Central memory CD8-positive, alpha-beta T cell (primary cell): Measurements from ENCODE around the gene RALGDS.
"Not testable (repeated sequence)": the region's sequence is repeated elsewhere in the genome, so short reads cannot be mapped to it uniquely, and the experiment has no call there.

Experiments used
- ATAC-seq: fragments of 150-1000 bp; cut with Tn5 transposase; replicated peaks from 2 replicates; pipeline ENCODE4 v1.10.0; 2022; ENCODE audit warnings: mild to moderate bottlenecking, moderate FRiP score, moderate number of reproducible peaks; ENCODE audit not compliant: poor library complexity, severe bottlenecking; ENCODE audit errors: extremely low read depth
- DNase-seq, 2 donors: peaks; one replicate each; pipeline ENCODE4 v3.0.0; 2021; ENCODE audit warnings: low spot score in 2 of 2
- H3K27ac Mint-ChIP-seq: one replicate; pipeline ENCODE4 v1.8.0; 2022; ENCODE audit warnings: low read depth, mild to moderate bottlenecking, moderate library complexity, mixed read lengths
- H3K27me3 Mint-ChIP-seq: one replicate; pipeline ENCODE4 v1.8.0; 2022; ENCODE audit warnings: mixed read lengths
- H3K36me3 Mint-ChIP-seq: one replicate; pipeline ENCODE4 v1.8.0; 2022; ENCODE audit warnings: mild to moderate bottlenecking, moderate library complexity, mixed read lengths; ENCODE audit not compliant: insufficient read depth
- H3K4me1 Mint-ChIP-seq: one replicate; pipeline ENCODE4 v1.8.0; 2022; ENCODE audit warnings: mixed read lengths
- H3K4me3 Mint-ChIP-seq: one replicate; pipeline ENCODE4 v1.8.0; 2022; ENCODE audit warnings: mild to moderate bottlenecking, moderate library complexity, mixed read lengths
- H3K9me3 Mint-ChIP-seq: one replicate; pipeline ENCODE4 v1.8.0; 2022; ENCODE audit warnings: mixed read lengths

The RALGDS gene

DNA sequence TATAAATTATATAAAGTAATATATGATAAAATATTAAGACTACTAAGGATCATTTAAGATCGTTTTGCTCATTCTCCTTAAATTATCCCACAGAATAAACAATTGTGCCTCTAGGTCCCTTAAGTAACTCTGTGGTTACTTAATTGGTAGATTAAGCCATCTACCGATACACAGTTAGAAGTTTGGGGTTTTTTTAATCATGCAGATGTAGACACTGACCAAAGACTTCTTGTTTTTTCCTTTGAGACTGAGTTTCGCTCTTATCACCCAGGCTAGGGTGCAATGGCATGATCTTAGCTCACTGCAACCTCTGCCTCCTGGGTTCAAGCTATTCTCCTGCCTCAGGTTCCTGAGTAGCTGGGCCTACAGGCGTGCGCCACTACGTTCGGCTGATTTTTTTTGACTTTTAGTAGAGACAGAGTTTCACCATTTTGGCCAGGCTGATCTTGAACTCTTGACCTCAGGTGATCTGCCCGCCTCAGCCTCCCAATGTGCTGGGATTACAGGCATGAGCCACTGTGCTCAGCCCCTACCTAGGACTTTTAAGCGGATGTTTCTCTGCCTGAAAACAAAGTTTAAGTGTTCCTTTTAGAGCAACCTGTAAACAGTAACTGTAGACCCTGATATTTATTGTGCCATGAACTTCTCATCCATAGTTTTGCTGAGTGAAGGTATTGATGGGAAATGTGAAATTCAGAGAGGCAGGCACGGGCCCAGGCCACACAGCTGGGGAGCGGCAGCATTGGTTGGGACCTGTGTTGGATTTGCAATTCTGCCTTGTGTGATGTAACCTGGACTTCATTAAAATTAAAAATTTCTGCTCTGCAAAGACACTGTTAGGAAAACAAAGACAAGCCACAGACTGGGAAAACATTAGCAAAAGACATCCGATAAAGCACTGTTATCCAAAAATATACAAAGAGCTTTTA, 47.7 kb downstream of the RALGDS start:
- Mint-ChIP-seq H3K4me3 (no peak overlapping the region), H3K36me3 (no peaks in the 10 kb centered on the region), H3K4me1 (no peaks in the 10 kb centered on the region), H3K27me3 (no peaks in the 10 kb centered on the region), H3K9me3 (no peaks in the 10 kb centered on the region), H3K27ac (no peak overlapping the region)
- DNase-seq: no peak
- no peak for ATAC-seq

DNA sequence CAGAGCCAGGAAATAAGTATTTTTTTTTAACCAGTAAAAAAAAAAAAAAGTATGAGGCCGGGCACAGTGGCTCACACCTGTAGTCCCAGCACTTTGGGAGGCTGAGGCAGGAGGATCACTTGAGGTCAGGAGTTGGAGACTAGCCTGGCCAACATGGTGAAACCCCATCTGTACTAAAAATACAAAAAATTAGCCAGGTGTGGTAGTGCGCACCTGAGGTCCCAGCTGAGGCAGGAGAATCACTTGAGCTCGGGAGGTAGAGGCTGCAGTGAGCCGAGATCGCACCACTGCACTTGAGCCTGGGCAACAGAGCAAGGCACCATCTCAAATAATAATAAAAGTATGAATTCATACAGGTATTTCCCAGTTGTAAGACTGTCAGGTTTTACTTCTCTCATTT, 48.8 kb downstream of the RALGDS start:
- H3K4me3 Mint-ChIP-seq, DNase-seq, H3K9me3 Mint-ChIP-seq, H3K36me3 Mint-ChIP-seq, H3K27me3 Mint-ChIP-seq, ATAC-seq, H3K4me1 Mint-ChIP-seq: not testable (repeated sequence)
- H3K27ac Mint-ChIP-seq: peak overlapping the region; percentile 72

DNA sequence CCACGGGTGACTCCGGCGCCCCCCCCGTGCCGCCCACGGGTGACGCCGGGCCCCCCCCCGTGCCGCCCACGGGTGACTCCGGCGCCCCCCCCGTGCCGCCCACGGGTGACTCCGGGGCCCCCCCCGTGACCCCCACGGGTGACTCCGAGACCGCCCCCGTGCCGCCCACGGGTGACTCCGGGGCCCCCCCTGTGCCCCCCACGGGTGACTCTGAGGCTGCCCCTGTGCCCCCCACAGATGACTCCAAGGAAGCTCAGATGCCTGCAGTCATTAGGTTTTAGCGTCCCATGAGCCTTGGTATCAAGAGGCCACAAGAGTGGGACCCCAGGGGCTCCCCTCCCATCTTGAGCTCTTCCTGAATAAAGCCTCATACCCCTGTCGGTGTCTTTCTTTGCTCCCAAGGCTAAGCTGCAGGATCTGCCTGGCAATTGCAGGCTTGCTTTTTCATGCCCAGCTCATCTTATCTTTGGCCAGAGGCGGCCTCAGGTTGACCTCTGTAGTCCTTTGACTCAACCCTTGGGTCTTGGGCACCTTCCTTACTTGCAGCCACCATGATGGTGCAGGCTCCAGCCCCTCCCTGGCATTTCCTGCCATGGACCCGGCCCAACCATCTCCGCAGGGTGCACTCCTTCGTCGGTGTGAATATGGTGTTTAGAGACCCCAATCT, 49.4 kb downstream of the RALGDS start:
- peak overlapping the region; percentile 72 for H3K27ac Mint-ChIP-seq
- DNase-seq (no peak), ATAC-seq (no peak)
- H3K4me3 Mint-ChIP-seq: no peak overlapping the region
- no peaks in the 10 kb centered on the region for H3K9me3 Mint-ChIP-seq
- H3K27me3 Mint-ChIP-seq: no peaks in the 10 kb centered on the region
- H3K36me3 Mint-ChIP-seq: no peaks in the 10 kb centered on the region
- no peaks in the 10 kb centered on the region for H3K4me1 Mint-ChIP-seq

DNA sequence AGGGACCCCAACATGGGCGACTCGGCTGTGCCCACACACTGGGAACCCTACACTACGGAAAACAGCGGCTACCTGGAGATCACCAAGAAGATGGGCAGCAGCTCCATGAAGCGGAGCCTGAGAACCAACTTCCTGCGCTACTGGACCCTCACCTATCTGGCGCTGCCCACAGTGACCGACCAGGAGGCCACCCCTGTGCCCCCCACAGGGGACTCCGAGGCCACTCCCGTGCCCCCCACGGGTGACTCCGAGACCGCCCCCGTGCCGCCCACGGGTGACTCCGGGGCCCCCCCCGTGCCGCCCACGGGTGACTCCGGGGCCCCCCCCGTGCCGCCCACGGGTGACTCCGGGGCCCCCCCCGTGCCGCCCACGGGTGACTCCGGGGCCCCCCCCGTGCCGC, 50.1 kb downstream of the RALGDS start:
- not testable (repeated sequence) for H3K36me3 Mint-ChIP-seq, H3K27me3 Mint-ChIP-seq, H3K27ac Mint-ChIP-seq, H3K9me3 Mint-ChIP-seq, H3K4me3 Mint-ChIP-seq, ATAC-seq, H3K4me1 Mint-ChIP-seq, DNase-seq

DNA sequence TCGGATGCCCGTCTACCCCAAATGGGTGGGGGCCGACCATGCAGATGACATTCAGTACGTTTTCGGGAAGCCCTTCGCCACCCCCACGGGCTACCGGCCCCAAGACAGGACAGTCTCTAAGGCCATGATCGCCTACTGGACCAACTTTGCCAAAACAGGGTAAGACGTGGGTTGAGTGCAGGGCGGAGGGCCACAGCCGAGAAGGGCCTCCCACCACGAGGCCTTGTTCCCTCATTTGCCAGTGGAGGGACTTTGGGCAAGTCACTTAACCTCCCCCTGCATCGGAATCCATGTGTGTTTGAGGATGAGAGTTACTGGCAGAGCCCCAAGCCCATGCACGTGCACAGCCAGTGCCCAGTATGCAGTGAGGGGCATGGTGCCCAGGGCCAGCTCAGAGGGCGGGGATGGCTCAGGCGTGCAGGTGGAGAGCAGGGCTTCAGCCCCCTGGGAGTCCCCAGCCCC, 50.5 kb downstream of the RALGDS start:
- not testable (repeated sequence) for DNase-seq, H3K27me3 Mint-ChIP-seq, H3K27ac Mint-ChIP-seq, H3K4me3 Mint-ChIP-seq, H3K9me3 Mint-ChIP-seq, ATAC-seq, H3K4me1 Mint-ChIP-seq, H3K36me3 Mint-ChIP-seq

DNA sequence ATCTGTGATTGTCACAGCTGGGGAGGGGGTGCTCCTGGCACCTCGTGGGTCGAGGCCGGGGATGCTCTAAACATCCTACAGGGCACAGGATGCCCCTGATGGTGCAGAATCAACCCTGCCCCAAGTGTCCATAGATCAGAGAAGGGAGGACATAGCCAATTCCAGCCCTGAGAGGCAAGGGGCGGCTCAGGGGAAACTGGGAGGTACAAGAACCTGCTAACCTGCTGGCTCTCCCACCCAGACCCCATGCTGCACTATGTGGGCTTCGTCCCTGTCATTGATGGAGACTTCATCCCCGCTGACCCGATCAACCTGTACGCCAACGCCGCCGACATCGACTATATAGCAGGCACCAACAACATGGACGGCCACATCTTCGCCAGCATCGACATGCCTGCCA, 52.6 kb downstream of the RALGDS start:
- ATAC-seq, H3K4me3 Mint-ChIP-seq, H3K4me1 Mint-ChIP-seq, H3K27ac Mint-ChIP-seq, H3K36me3 Mint-ChIP-seq, H3K27me3 Mint-ChIP-seq, DNase-seq, H3K9me3 Mint-ChIP-seq: not testable (repeated sequence)

DNA sequence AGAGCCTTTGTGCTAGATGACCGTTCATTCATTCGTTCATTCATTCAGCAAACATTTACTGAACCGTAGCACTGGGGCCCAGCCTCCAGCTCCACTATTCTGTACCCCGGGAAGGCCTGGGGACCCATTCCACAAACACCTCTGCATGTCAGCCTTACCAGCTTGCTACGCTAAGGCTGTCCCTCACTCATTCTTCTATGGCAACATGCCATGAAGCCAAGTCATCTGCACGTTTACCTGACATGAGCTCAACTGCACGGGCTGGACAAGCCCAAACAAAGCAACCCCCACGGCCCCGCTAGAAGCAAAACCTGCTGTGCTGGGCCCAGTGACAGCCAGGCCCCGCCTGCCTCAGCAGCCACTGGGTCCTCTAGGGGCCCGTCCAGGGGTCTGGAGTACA, 53.2 kb downstream of the RALGDS start:
- Mint-ChIP-seq H3K4me1 (no peaks in the 10 kb centered on the region), H3K9me3 (no peaks in the 10 kb centered on the region), H3K27ac (no peak overlapping the region), H3K27me3 (no peaks in the 10 kb centered on the region), H3K36me3 (peaks cover 2% of the 10 kb centered on the region), H3K4me3 (no peak overlapping the region)
- DNase-seq (no peak), ATAC-seq (no peak)

DNA sequence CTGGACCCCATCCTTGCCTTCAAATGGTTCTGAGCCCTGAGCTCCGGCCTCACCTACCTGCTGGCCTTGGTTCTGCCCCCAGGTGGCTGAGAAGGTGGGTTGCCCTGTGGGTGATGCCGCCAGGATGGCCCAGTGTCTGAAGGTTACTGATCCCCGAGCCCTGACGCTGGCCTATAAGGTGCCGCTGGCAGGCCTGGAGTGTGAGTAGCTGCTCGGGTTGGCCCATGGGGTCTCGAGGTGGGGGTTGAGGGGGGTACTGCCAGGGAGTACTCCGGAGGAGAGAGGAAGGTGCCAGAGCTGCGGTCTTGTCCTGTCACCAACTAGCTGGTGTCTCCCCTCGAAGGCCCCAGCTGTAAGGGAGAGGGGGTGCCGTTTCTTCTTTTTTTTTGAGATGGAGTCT, 54.0 kb downstream of the RALGDS start:
- DNase-seq (no peak), ATAC-seq (no peak)
- Mint-ChIP-seq H3K27ac (no peak overlapping the region), H3K27me3 (no peaks in the 10 kb centered on the region), H3K4me1 (no peaks in the 10 kb centered on the region), H3K36me3 (peaks cover 2% of the 10 kb centered on the region), H3K4me3 (no peak overlapping the region), H3K9me3 (no peaks in the 10 kb centered on the region)

DNA sequence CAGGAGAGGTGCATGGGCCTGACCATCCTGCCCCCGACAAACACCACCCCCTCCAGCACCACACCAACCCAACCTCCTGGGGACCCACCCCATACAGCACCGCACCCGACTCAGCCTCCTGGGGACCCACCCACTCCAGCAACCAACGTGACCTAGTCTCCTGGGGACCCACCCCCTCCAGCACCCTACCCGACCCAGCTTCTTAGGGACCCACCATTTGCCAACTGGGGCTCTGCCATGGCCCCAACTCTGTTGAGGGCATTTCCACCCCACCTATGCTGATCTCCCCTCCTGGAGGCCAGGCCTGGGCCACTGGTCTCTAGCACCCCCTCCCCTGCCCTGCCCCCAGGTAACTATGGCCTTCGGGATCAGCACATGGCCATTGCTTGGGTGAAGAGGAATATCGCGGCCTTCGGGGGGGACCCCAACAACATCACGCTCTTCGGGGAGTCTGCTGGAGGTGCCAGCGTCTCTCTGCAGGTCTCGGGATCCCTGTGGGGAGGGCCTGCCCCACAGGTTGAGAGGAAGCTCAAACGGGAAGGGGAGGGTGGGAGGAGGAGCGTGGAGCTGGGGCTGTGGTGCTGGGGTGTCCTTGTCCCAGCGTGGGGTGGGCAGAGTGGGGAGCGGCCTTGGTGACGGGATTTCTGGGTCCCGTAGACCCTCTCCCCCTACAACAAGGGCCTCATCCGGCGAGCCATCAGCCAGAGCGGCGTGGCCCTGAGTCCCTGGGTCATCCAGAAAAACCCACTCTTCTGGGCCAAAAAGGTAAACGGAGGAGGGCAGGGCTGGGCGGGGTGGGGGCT, 54.7 kb downstream of the RALGDS start:
- Mint-ChIP-seq H3K4me3 (no peak overlapping the region), H3K27me3 (no peaks in the 10 kb centered on the region), H3K36me3 (peaks cover 2% of the 10 kb centered on the region), H3K9me3 (no peaks in the 10 kb centered on the region), H3K4me1 (no peaks in the 10 kb centered on the region), H3K27ac (peak overlapping the region; percentile 41)
- DNase-seq (no peak), ATAC-seq (no peak)

DNA sequence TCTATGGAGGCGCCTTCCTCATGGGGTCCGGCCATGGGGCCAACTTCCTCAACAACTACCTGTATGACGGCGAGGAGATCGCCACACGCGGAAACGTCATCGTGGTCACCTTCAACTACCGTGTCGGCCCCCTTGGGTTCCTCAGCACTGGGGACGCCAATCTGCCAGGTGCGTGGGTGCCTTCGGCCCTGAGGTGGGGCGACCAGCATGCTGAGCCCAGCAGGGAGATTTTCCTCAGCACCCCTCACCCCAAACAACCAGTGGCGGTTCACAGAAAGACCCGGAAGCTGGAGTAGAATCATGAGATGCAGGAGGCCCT, 56.0 kb downstream of the RALGDS start:
- DNase-seq: no peak
- H3K4me1 Mint-ChIP-seq: no peaks in the 10 kb centered on the region
- no peaks in the 10 kb centered on the region for H3K9me3 Mint-ChIP-seq
- H3K4me3 Mint-ChIP-seq: no peak overlapping the region
- no peaks in the 10 kb centered on the region for H3K27me3 Mint-ChIP-seq
- H3K36me3 Mint-ChIP-seq: peaks cover 2% of the 10 kb centered on the region
- no peak overlapping the region for H3K27ac Mint-ChIP-seq
- ATAC-seq: no peak

DNA sequence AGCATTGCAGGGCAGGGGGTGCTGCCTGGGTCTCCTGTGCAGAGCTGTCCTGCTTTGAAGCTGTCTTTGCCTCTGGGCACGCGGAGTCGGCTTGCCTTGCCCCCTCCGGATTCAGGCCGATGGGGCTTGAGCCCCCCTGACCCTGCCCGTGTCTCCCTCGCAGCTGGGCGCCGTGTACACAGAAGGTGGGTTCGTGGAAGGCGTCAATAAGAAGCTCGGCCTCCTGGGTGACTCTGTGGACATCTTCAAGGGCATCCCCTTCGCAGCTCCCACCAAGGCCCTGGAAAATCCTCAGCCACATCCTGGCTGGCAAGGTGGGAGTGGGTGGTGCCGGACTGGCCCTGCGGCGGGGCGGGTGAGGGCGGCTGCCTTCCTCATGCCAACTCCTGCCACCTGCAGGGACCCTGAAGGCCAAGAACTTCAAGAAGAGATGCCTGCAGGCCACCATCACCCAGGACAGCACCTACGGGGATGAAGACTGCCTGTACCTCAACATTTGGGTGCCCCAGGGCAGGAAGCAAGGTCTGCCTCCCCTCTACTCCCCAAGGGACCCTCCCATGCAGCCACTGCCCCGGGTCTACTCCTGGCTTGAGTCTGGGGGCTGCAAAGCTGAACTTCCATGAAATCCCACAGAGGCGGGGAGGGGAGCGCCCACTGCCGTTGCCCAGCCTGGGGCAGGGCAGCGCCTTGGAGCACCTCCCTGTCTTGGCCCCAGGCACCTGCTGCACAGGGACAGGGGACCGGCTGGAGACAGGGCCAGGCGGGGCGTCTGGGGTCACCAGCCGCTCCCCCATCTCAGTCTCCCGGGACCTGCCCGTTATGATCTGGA, 56.6 kb downstream of the RALGDS start:
- DNase-seq: no peak
- Mint-ChIP-seq H3K27ac (no peak overlapping the region), H3K27me3 (no peaks in the 10 kb centered on the region), H3K4me3 (no peak overlapping the region), H3K4me1 (peaks cover 4% of the 10 kb centered on the region), H3K9me3 (no peaks in the 10 kb centered on the region), H3K36me3 (peaks cover 2% of the 10 kb centered on the region)
- ATAC-seq: no peak
